ENCODE results near the gene TGFBR3L.
A peak's percentile ranks its signal among the peaks of the same experiment; 100 is the strongest.

The TGFBR3L gene

GRCh38 chr19:7904074-7905020 lies 10.3 kb upstream of the TGFBR3L start:
- peaks cover 0 to 35% of the 10 kb centered on the region in 2 experiments; a peak in 1 of 3 replicates for H3K36me3 ChIP-seq (ENCODE audit: control insufficient read depth in 2 of 2, insufficient read depth in 1 of 2, low read length in 2 of 2)
- ChIA-PET CTCF (interaction anchor here (0.8 to 1.5 kb wide), 12 partner anchors 11 to 85 kb away, joined by 3 to 12 read pairs (median 3); partner anchors contain the start of gene SNAPC2), POLR2A (interaction anchor here (1.0 to 1.9 kb wide), 16 partner anchors 8 to 97 kb away, joined by 3 to 25 read pairs (median 8); partner anchors contain the start of genes LRRC8E, PRR36, SNAPC2 and TGFBR3L)
- peaks cover 5% of the 10 kb centered on the region; the same call in 1 of the 2 replicates for H3K4me1 ChIP-seq (ENCODE audit: control insufficient read depth, insufficient read depth, low read length)
- peak overlapping the region; percentile 77 for H3K27ac ChIP-seq (ENCODE audit: extremely low read depth, low read depth, low read length)
- peak overlapping the region; percentile 90 for H3K4me3 ChIP-seq (ENCODE audit: low read depth, low read length)
- H3K9me3 ChIP-seq (ENCODE audit: control insufficient read depth, insufficient read depth, low read depth, low read length), result no peaks in the 10 kb centered on the region
- TF ChIP-seq ZNF488 (tag by site-specific recombination; IDR thresholded peaks at IDR 0.05), result no peak
- TF ChIP-seq ZNF792 (tag by site-specific recombination; IDR thresholded peaks at IDR 0.05), result no peak
- no peak for TF ChIP-seq ZSCAN30 (tag by site-specific recombination; IDR thresholded peaks at IDR 0.05)
- TF ChIP-seq ZNF596 (tag by site-specific recombination; IDR thresholded peaks at IDR 0.05), result no peak
- TF ChIP-seq ZNF133 (tag by site-specific recombination; IDR thresholded peaks at IDR 0.05), result no peak
- 0 out of 2 replicates have a peak, but pooled peaks have one; percentile 33 for TF ChIP-seq ZXDB (tag by site-specific recombination; IDR thresholded peaks at IDR 0.05)
- no peak for TF ChIP-seq GLI4 (tag by site-specific recombination; IDR thresholded peaks at IDR 0.05)
- TF ChIP-seq GFI1B (tag by site-specific recombination; IDR thresholded peaks at IDR 0.05), result no peak
- no peak for TF ChIP-seq ZNF18 (tag by site-specific recombination; IDR thresholded peaks at IDR 0.05)
- TF ChIP-seq PATZ1 (tag by site-specific recombination; IDR thresholded peaks at IDR 0.05), result peak; percentile 84
- no peak for TF ChIP-seq ZNF48 (tag by site-specific recombination; IDR thresholded peaks at IDR 0.05)
- no peak for TF ChIP-seq EGR2 (tag by site-specific recombination; IDR thresholded peaks at IDR 0.05; ENCODE audit: low read depth)
- TF ChIP-seq ZNF518A (tag by site-specific recombination; conservative IDR thresholded peaks at IDR 0.05; ENCODE audit: low read depth), result no peak
- no peak for TF ChIP-seq ZNF394 (tag by site-specific recombination; IDR thresholded peaks at IDR 0.05; ENCODE audit: borderline replicate concordance)
- TF ChIP-seq SCRT1 (tag by site-specific recombination; IDR thresholded peaks at IDR 0.05; ENCODE audit: borderline replicate concordance), result no peak
- TF ChIP-seq PRDM6 (tag by site-specific recombination; IDR thresholded peaks at IDR 0.05), result no peak
- TF ChIP-seq KLF10 (tag by site-specific recombination; IDR thresholded peaks at IDR 0.05), result no peak
- peak; percentile 19; the same call in 1 of the 2 replicates for TF ChIP-seq CTCF (tag by site-specific recombination; IDR thresholded peaks at IDR 0.05)
- TF ChIP-seq ZBTB20 (tag by site-specific recombination; IDR thresholded peaks at IDR 0.05), result no peak
- peak; percentile 44 for TF ChIP-seq SP3 (tag by site-specific recombination; IDR thresholded peaks at IDR 0.05)
- no peak for TF ChIP-seq ZNF2 (tag by site-specific recombination; IDR thresholded peaks at IDR 0.05)
- TF ChIP-seq HOXC10 (CRISPR knock-in tag; IDR thresholded peaks at IDR 0.05), result no peak
- TF ChIP-seq GLI2 (tag by site-specific recombination; IDR thresholded peaks at IDR 0.05; ENCODE audit: borderline replicate concordance, low read depth), result no peak
